Fibroblast of villous mesenchyme (primary cell): Measurements from ENCODE around the gene VWA5B1. TPM values are rescaled to one million over a fixed set of nuclear protein-coding genes. Genes with fewer than 3 reads are reported as not detected.

Experiments
- DNase-seq: peaks from one replicate; pipeline ENCODE4 v3.0.0-alpha.2; 2010; ENCODE audit warnings: low read depth
- H3K4me3 ChIP-seq: 2 replicates; pipeline ENCODE4 v1.5.1; 2011; ENCODE audit warnings: low read depth, mild to moderate bottlenecking, low read length
- CTCF ChIP-seq: IDR thresholded peaks from 2 replicates; pipeline ENCODE4 v1.5.1; 2012; ENCODE audit warnings: low read depth, mild to moderate bottlenecking, low read length; ENCODE audit not compliant: insufficient read depth
- total RNA-seq: library from RNA; depleted of rRNA; stranded (reverse); fragments of >200 nt; gene quantifications from 2 replicates; pipeline ENCODE4 v1.2.3, GENCODE V29; 2012

VWA5B1 gene
- total RNA-seq, 1 donor, result not detected

- DNase-seq, result no peak
- no peak for TF ChIP-seq CTCF
- H3K4me3 ChIP-seq, result no peak overlapping the region
Observed at GRCh38 chr1:20390589-20391331, 100.1 kb downstream of the VWA5B1 start.

- no peak for DNase-seq
- no peak for TF ChIP-seq CTCF
- no peak overlapping the region for H3K4me3 ChIP-seq
Observed at GRCh38 chr1:20395255-20395654, 104.6 kb downstream of the VWA5B1 start.

GRCh38 chr1:20398744-20399143 is 108.1 kb downstream of the VWA5B1 start:
- DNase-seq, result no peak
- no peak for TF ChIP-seq CTCF
- H3K4me3 ChIP-seq, result no peak overlapping the region

GRCh38 chr1:20399196-20399595 is 108.5 kb downstream of the VWA5B1 start:
- DNase-seq, result no peak

GRCh38 chr1:20399606-20400180 is 109.0 kb downstream of the VWA5B1 start:
- TF ChIP-seq CTCF, result no peak
- no peak overlapping the region for H3K4me3 ChIP-seq
- DNase-seq, result no peak

More at GRCh38 chr1:20399196-20399595, 108.5 kb downstream of the VWA5B1 start:
- TF ChIP-seq CTCF, result no peak
- no peak overlapping the region for H3K4me3 ChIP-seq

- DNase-seq, result no peak
- no peak overlapping the region for H3K4me3 ChIP-seq
- TF ChIP-seq CTCF, result no peak
Observed at GRCh38 chr1:20400341-20401177, 109.9 kb downstream of the VWA5B1 start.
